Endothelial cell of hepatic sinusoid (primary cell): Measurements from ENCODE around the gene OR8H2.
"Not testable (repeated sequence)": the region's sequence is repeated elsewhere in the genome, so short reads cannot be mapped to it uniquely, and the experiment has no call there.

ENCODE experiments used
- in situ Hi-C: cut with HindIII; loops from 2 replicates; pipeline ENCODE4 v1.10.0; 2017; ENCODE audit warnings: low sequenced_read_pairs

Gene OR8H2, protein sequence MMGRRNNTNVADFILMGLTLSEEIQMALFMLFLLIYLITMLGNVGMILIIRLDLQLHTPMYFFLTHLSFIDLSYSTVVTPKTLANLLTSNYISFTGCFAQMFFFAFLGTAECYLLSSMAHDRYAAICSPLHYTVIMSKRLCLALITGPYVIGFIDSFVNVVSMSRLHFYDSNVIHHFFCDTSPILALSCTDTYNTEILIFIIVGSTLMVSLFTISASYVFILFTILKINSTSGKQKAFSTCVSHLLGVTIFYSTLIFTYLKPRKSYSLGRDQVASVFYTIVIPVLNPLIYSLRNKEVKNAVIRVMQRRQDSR

GRCh38 chr11:56103210-56103737, at the start of gene OR8H2:
Gene OR8H2, plus strand, starts transcription at chr11:56103687. Its CDS starts 1,356 bp downstream, at chr11:56105043.
- in situ Hi-C loops, result no loop called here

DNA sequence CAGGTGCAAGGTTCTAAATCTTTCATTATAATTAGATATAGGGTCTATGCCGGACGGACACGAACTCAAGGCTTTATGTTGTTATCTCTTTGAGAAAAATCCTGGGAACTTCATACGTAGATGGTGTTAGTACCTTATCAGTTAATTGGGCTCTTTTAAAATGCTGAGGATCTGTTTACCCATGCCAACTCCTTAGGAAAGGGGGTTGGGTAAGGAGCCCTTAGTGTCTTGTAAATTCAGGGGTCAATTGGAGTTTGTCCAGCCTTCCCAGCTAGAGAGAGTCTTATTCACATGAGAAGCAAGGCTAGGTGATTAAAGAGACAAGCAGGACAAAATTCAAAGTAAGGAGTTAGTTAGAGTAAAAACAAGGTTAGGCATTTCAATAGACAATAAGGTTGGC, 47.1 kb upstream of the OR8H2 start:
- in situ Hi-C loops, result not testable (repeated sequence)

- in situ Hi-C loops, result not testable (repeated sequence)
Observed at GRCh38 chr11:56057661-56058237, 45.7 kb upstream of the OR8H2 start.

- in situ Hi-C loops, result not testable (repeated sequence)
Observed at GRCh38 chr11:56058260-56058780, 45.2 kb upstream of the OR8H2 start.

DNA sequence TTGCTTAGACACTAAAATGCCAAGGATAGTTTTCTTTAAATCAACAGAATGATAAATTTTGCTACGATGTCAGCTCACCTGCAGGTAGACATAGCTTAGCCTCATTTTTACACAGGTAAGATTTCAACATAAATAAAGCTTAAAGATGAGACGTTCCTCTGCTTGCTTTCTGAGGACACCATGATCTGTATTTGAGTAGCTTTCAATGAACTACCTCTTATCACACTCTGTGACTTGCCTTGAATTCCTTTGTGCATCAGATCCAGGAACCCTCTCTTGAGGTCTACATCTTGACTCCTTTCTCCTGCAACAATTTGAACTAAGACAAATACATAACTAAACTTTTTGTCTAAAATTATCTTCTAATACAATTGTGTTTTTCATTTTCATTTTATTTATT, 36.5 kb upstream of the OR8H2 start:
- in situ Hi-C loops, result no loop called here

- in situ Hi-C loops, result no loop called here
Observed at GRCh38 chr11:56089697-56090096, 13.8 kb upstream of the OR8H2 start.

GRCh38 chr11:56093008-56093407, 10.5 kb upstream of the OR8H2 start, which contains the start of gene OR8I2:
Gene OR8I2, plus strand, starts transcription at chr11:56093308. Its CDS starts 0 bp downstream, at chr11:56093308.
- in situ Hi-C loops, result no loop called here

GRCh38 chr11:56122073-56122472, 18.6 kb downstream of the OR8H2 start, which contains the start of gene OR8H3:
Gene OR8H3, plus strand, starts transcription at chr11:56122373. Its CDS starts 0 bp downstream, at chr11:56122373.
- in situ Hi-C loops, result no loop called here

GRCh38 chr11:56140151-56140661, 36.7 kb downstream of the OR8H2 start, which contains the start of gene OR8J3:
Gene OR8J3, minus strand, starts transcription at chr11:56140201. Its CDS starts 2,483 bp downstream, at chr11:56137718.
- in situ Hi-C loops, result no loop called here

GRCh38 chr11:56143681-56144080, 40.2 kb downstream of the OR8H2 start:
- in situ Hi-C loops, result not testable (repeated sequence)

- in situ Hi-C loops, result no loop called here
Observed at GRCh38 chr11:56151376-56151775, 47.9 kb downstream of the OR8H2 start.

DNA sequence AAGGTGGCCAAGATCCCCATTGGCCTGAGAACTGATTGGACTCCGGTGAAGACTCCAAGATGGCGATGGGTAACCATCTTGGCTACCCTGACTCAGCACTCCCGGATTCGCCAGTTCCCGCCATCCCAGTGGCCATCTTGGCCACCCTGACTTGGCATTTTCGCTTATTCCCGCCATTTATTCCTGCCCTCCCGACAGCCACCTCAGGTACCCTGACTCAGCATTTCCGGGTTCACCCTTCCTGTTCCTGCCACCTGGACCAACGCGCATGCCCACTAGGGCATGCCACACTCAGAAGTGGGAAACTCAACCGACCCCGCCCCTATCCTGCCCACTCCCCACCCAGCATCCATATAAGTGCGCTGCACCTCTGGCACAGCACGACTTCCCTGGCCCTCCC, 48.8 kb downstream of the OR8H2 start:
- in situ Hi-C loops, result no loop called here
